Measurements from ENCODE around the gene MPHOSPH10. TPM values are rescaled to one million over a fixed set of nuclear protein-coding genes. Genes with fewer than 3 reads are reported as not detected.
"Not testable (repeated sequence)": the region's sequence is repeated elsewhere in the genome, so short reads cannot be mapped to it uniquely, and the experiment has no call there.

The MPHOSPH10 gene
- 7.1 and 14.1 TPM in 2 replicates for polyA plus RNA-seq (2011; rRNA removed)
- polyA minus RNA-seq (2011; rRNA and poly(A)+ RNA removed) = 2.8 and 5.1 TPM in 2 replicates

DNA sequence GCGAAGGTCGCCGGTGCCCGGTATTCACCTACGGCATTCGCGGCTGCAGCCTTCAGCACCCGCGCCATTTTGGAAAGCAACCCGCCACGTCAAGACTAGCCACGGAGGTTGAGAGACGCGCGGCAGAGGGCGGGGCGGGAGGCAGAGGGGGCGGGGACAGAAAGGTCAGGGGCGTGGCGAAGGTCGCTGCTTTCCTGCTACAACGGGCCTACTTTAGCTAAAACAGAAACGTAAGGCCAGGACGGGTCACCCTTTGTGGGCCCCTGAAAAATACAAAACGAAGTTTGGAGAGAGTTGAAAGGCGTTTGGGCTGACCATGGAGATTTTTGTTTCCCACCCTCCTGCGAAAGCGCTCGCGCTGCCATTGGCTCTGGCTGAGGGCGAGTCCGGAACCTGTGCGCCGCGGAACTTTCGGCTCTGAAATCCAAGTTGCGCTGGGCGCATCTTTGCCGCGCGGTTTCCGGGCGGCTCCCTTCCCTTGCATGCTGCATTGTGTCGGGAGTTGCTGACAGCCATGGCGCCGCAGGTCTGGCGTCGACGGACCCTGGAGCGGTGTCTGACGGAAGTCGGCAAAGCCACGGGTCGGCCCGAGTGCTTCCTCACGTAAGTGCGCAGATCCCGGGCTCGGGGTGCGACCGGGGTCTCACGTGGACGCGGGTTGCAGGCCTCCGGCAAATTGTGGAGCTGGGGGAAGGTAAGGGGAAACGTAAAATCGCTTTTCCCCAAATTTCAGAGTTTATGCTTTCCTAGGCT, at the start of gene MPHOSPH10, which contains the start of gene MCEE:
MPHOSPH10 (plus strand) TSS at position 483 of the 753 bp plus-strand sequence; CDS start at position 515, 32 bp downstream.
MCEE (minus strand) TSS at position 78 of the 753 bp plus-strand sequence; CDS start at position 68, 10 bp downstream.
- ChIA-PET CTCF (interaction anchor here (0.8 to 1.2 kb wide), 4 partner anchors 19 to 62 kb away, joined by 3 read pairs; partner anchors contain the start of gene NAGK), POLR2A (no interaction called here)
- peak; percentile 31 for DNase-seq (ENCODE audit: low read depth)
- Histone ChIP-seq H3K27me3 (ENCODE audit: control insufficient read depth, insufficient read depth, low read length) (no peaks in the 10 kb centered on the region), H3K4me3 (ENCODE audit: low read depth, low read length) (peak within 1 kb of the TSS; percentile 79), H3K36me3 (ENCODE audit: control insufficient read depth, insufficient read depth, low read length) (peaks cover 6% of the 10 kb centered on the region)
- TF ChIP-seq CTCF (IDR thresholded peaks at IDR 0.05; ENCODE audit: insufficient read depth, low read depth, low read length) = no peak

DNA sequence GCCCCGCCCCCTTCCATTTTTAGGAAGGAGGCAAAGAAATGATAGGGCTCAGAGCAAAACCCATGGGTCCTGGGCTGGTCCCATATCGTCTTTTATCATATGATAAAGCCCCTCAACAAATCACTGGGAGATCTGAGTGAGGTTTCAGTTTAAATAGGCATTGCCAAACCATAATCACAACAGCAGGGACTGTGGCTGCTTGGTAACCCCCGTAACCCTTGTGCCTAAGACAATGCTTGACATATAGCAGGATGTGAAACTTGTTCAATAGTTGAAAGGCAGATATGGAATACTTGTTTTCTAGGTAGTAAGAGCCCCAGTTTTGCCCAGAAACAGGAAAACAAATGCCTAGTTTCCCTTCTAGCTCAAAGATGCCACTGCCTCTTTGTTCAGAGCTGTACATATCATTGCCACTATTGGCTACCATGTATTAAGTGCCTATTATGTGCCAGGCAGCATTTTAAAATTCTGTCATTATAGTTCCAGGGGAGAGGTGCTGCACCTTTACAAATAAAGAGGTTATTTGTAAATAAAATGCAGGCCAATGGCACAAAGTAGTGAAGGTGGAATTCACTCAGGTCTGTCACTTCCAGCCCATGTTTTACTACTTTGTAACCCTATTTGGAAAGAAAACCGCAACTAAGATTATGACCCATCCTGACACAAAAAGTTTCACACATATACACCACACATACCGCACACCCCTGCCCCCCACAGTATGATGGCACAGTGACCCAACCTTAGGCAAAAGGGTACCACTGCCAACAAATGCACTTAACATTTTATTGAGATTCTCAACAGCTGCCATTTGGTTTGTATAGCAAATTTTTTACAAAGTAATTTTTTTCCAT, 47.8 kb upstream of the MPHOSPH10 start:
- no peak for DNase-seq (ENCODE audit: low read depth)
- Histone ChIP-seq H3K4me3 (ENCODE audit: low read depth, low read length) (no peak overlapping the region), H3K36me3 (ENCODE audit: control insufficient read depth, insufficient read depth, low read length) (peaks cover 9% of the 10 kb centered on the region), H3K27me3 (ENCODE audit: control insufficient read depth, insufficient read depth, low read length) (no peaks in the 10 kb centered on the region; the same call in 1 of the 2 replicates)
- CTCF ChIA-PET = interaction anchor here (1.3 to 1.4 kb wide), 2 partner anchors 11 to 17 kb away, joined by 4 to 5 read pairs; no protein-coding TSS in a partner anchor
- TF ChIP-seq CTCF (IDR thresholded peaks at IDR 0.05; ENCODE audit: insufficient read depth, low read depth, low read length) = no peak
- POLR2A ChIA-PET = no interaction called here

DNA sequence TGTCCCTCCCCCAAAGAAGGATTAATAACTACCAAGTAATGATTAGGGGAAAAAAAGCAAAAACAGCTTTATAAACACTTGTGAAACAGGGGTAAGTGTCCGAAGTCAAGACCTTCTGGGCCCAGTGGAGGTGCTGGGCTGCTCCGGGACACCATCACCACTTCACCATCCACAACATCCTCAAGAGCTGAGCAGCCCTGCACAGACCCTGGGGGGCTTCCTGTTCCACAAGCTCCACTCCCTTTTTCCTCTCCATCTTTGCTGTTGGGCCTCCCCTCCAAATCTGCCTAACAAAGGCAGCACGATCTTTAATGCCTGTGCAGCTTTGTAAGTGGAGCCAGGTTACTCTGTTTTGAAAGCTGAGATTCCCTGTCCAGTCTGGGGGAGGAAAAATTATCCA, 47.1 kb upstream of the MPHOSPH10 start:
- CTCF ChIA-PET = interaction anchor here (0.8 to 1.4 kb wide), 3 partner anchors 12 to 17 kb away, joined by 3 to 5 read pairs (median 4); no protein-coding TSS in a partner anchor
- POLR2A ChIA-PET; H3K36me3 ChIP-seq (ENCODE audit: control insufficient read depth, insufficient read depth, low read length); DNase-seq (ENCODE audit: low read depth); H3K4me3 ChIP-seq (ENCODE audit: low read depth, low read length); H3K27me3 ChIP-seq (ENCODE audit: control insufficient read depth, insufficient read depth, low read length): not testable (repeated sequence)

DNA sequence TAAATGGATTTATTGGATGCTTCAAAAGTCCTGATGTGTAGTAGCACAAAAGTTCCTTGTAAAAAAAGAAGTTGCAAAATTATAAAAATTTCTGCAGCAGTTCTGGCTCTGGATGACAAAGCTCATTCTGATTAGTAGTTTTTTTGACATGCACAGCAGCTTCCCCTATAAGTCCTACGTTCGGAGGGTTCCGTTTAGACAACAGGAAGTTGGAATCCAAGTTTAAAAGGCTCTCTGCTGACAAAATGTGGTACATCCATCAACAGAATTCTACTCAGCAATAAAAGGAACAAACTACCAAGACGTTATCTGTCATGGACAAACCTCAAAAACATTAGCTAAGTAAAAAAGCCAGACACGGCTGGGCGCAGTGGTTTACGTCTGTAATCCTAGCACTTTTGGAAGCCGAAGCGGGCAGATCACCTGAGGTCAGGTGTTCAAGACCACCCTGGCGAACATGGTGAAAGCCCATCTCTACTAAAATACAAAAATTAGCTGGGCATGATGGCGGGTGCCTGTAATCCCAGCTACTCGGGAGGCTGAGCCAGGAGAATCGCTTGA, 46.6 kb upstream of the MPHOSPH10 start:
- CTCF ChIA-PET = interaction anchor here (0.8 to 1.3 kb wide), 2 partner anchors 12 to 16 kb away, joined by 3 to 4 read pairs; no protein-coding TSS in a partner anchor
- H3K27me3 ChIP-seq (ENCODE audit: control insufficient read depth, insufficient read depth, low read length); POLR2A ChIA-PET; H3K36me3 ChIP-seq (ENCODE audit: control insufficient read depth, insufficient read depth, low read length); DNase-seq (ENCODE audit: low read depth); H3K4me3 ChIP-seq (ENCODE audit: low read depth, low read length): not testable (repeated sequence)

- CTCF ChIA-PET = interaction anchor here (1.4 kb wide), 1 partner anchor 16 kb away, joined by 4 read pairs; no protein-coding TSS in a partner anchor
- POLR2A ChIA-PET; H3K4me3 ChIP-seq (ENCODE audit: low read depth, low read length): not testable (repeated sequence)
Measured at GRCh38 chr2:71085325-71086003, 45.0 kb upstream of the MPHOSPH10 start.

GRCh38 chr2:71089475-71089874, 41.0 kb upstream of the MPHOSPH10 start:
- CTCF ChIA-PET; H3K4me3 ChIP-seq (ENCODE audit: low read depth, low read length); H3K36me3 ChIP-seq (ENCODE audit: control insufficient read depth, insufficient read depth, low read length); H3K27me3 ChIP-seq (ENCODE audit: control insufficient read depth, insufficient read depth, low read length); POLR2A ChIA-PET; DNase-seq (ENCODE audit: low read depth): not testable (repeated sequence)

More at GRCh38 chr2:71085325-71086003, 45.0 kb upstream of the MPHOSPH10 start:
- DNase-seq (ENCODE audit: low read depth); H3K27me3 ChIP-seq (ENCODE audit: control insufficient read depth, insufficient read depth, low read length); H3K36me3 ChIP-seq (ENCODE audit: control insufficient read depth, insufficient read depth, low read length): not testable (repeated sequence)

DNA sequence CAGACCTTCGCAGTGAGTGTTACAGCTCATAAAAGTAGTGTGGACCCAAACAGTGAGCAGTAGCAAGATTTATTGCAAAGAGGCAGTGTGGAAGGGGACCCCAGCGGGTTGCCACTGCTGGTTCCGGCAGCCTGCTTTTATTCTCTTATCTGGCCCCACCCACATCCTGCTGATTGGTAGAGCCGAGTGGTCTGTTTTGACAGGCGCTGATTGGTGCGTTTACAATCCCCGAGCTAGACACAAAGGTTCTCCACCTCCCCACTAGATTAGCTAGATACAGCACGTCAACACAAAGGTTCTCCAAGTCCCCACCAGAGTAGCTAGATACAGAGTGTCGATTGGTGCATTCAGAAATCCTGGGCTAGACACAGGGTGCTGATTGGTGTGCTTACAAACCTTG, 38.6 kb upstream of the MPHOSPH10 start:
- DNase-seq (ENCODE audit: low read depth); H3K36me3 ChIP-seq (ENCODE audit: control insufficient read depth, insufficient read depth, low read length); H3K4me3 ChIP-seq (ENCODE audit: low read depth, low read length); POLR2A ChIA-PET; H3K27me3 ChIP-seq (ENCODE audit: control insufficient read depth, insufficient read depth, low read length): not testable (repeated sequence)
- CTCF ChIA-PET = interaction anchor here (2.6 kb wide), 1 partner anchor 9 kb away, joined by 12 read pairs; no protein-coding TSS in a partner anchor

DNA sequence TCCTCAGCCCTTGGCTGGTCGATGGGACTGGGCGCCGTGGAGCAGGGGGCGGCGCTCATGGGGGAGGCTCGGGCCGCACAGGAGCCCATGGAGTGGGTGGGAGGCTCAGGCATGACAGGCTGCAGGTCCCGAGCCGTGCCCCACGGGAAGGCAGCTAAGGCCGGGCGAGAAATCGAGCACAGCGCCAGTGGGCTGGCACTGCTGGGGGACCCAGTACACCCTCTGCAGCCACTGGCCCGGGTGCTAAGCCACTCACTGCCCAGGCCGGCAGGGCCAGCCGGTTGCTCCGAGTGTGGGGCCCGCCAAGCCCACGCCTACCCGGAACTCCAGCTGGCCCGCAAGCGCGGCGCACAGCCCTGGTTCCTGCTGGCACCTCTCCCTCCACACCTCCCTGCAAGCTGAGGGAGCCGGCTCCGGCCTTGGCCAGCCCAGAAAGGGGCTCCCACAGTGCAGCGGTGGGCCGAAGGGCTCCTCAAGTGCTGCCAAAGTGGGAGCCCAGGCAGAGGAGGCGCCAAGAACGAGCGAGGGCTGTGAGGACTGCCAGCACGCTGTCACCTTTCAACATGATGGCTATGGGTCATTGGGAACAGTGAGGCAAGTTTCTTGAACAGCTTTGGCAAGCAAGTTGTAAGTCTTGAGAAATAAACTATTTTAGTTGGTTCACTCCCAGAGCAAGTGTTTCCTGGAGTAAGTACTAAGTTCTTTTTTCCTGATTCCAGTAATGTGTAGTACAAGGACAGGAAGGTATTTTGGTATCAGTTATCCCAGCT, 37.8 kb upstream of the MPHOSPH10 start:
- H3K36me3 ChIP-seq (ENCODE audit: control insufficient read depth, insufficient read depth, low read length); H3K4me3 ChIP-seq (ENCODE audit: low read depth, low read length); H3K27me3 ChIP-seq (ENCODE audit: control insufficient read depth, insufficient read depth, low read length); DNase-seq (ENCODE audit: low read depth); POLR2A ChIA-PET: not testable (repeated sequence)
- CTCF ChIA-PET = interaction anchor here (2.6 kb wide), 1 partner anchor 8 kb away, joined by 12 read pairs; no protein-coding TSS in a partner anchor
